Right lobe of liver (tissue), 6 donors: Measurements from ENCODE around the gene INPP4A. TPM values are rescaled to one million over a fixed set of nuclear protein-coding genes. Genes with fewer than 3 reads are reported as not detected.

Source experiments
- ATAC-seq, 4 donors: fragments of 200-7000 bp; cut with Tn5 transposase; one replicate each; pipeline ENCODE4 v1.9.1; 2020; ENCODE audit warnings: mild to moderate bottlenecking in 4 of 4, moderate library complexity in 4 of 4
- DNase-seq, 3 donors: peaks; one replicate each; pipeline ENCODE4 v3.0.0-alpha.2; 2020
- H3K27ac ChIP-seq, 3 donors: fragments of 200-600 bp; one replicate each; pipeline ENCODE4 v1.8.0; 2022
- H3K27me3 ChIP-seq, 2 donors: fragments of 200-600 bp; one replicate each; pipeline ENCODE4 v1.8.0; 2022
- H3K36me3 ChIP-seq, 4 donors: fragments of 200-600 bp; sonication (generic) in 1 of 4; one replicate each; pipeline versions ENCODE4 v1.5.1 to v1.8.0; 2017 to 2022; ENCODE audit warnings: control low read depth in 1 of 4
- H3K4me1 ChIP-seq, 4 donors: fragments of 200-600 bp; sonication (generic) in 1 of 4; one replicate each; pipeline versions ENCODE4 v1.5.1 to v1.8.0; 2017 to 2022; ENCODE audit warnings: control low read depth in 1 of 4
- H3K4me3 ChIP-seq, 3 donors: fragments of 200-600 bp; one replicate each; pipeline ENCODE4 v1.8.0; 2022
- H3K9me3 ChIP-seq, 4 donors: fragments of 200-600 bp; sonication (generic) in 1 of 4; one replicate each; pipeline versions ENCODE4 v1.5.1 to v1.8.0; 2017 to 2022; ENCODE audit warnings: control low read depth in 1 of 4
- POLR2A ChIP-seq: fragments of 450-650 bp; IDR thresholded peaks from one replicate; pipeline ENCODE4 v1.6.1; 2017; ENCODE audit warnings: antibody characterized with exemption, mild to moderate bottlenecking
- WGBS: methylation state at CpG from one replicate; pipeline ENCODE4 v1.1.6; 2018; ENCODE audit warnings: low coverage, low lambda C conversion rate; ENCODE audit not compliant: insufficient coverage; ENCODE audit errors: missing lambda C conversion rate; 5-methylcytosine and 5-hydroxymethylcytosine counted together
- intact Hi-C, 2 donors: fragments of 100-400 bp; cut with DNase I; formaldehyde crosslinking; loops; one replicate each; pipeline versions ENCODE4 v1.11.2 to v1.14.1; 2022
- total RNA-seq, 6 experiments: library from RNA; depleted of rRNA in 2 of 6; stranded (reverse); fragments of >200 nt in 2 of 6; fragmentation: NEBNext Ultra II Directional in 3 of 6; extraction: Animal tissue kit (Norgen Biotek cat#: 25700) in 3 of 6; gene quantifications; one replicate each; pipeline versions ENCODE4 v1.1.0 to v1.2.4, GENCODE V29; 2016 to 2023
- TF ChIP-seq, protein P1 (sequence below), 4 donors: fragments of 200-600 bp in 3 of 4; fragments of 450-650 bp in 1 of 4; IDR thresholded peaks; one replicate each; pipeline versions ENCODE4 v1.5.1 to v1.8.0; 2016 to 2022; ENCODE audit warnings: antibody characterized with exemption in 4 of 4, mild to moderate bottlenecking in 2 of 4
- donor health status: DM: no; HTN: yes; CAD: no.
- donor health status: DM: no; HTN: no; CAD: no.
- donor health status: DM: no; HTN: no; CAD: no.
- donor health status: DM: no; HTN: yes; CAD: no.
- donor health status: DM: no; HTN: yes; CAD: no.

INPP4A gene
- total RNA-seq, 6 experiments from 2014 or later = 6.5 to 10.4 (median 8.0) TPM

DNA sequence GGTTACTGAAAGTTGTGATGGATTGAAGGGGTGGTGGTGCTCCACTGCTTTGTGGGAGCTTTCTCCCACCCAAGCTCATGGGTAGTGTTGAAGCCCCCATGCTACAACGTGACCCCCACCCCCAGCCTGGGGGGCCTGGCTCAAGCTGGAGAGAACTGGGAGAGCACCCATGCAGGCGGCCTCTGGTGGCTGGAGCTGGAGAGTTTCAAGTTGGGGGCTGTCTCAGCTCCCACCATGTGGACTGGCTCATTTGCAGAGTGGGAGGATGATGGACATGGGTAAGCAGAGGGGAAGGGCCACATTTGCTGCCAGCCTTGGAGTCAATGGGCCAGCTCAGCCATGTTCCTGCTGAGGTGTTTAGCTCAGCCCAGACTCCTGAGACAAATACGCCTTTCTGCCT, 62.8 kb downstream of the INPP4A start:
- no peak for TF ChIP-seq POLR2A
- TF ChIP-seq, protein P1, sequence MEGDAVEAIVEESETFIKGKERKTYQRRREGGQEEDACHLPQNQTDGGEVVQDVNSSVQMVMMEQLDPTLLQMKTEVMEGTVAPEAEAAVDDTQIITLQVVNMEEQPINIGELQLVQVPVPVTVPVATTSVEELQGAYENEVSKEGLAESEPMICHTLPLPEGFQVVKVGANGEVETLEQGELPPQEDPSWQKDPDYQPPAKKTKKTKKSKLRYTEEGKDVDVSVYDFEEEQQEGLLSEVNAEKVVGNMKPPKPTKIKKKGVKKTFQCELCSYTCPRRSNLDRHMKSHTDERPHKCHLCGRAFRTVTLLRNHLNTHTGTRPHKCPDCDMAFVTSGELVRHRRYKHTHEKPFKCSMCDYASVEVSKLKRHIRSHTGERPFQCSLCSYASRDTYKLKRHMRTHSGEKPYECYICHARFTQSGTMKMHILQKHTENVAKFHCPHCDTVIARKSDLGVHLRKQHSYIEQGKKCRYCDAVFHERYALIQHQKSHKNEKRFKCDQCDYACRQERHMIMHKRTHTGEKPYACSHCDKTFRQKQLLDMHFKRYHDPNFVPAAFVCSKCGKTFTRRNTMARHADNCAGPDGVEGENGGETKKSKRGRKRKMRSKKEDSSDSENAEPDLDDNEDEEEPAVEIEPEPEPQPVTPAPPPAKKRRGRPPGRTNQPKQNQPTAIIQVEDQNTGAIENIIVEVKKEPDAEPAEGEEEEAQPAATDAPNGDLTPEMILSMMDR (IDR thresholded peaks at IDR 0.05) = no peak
- no peak for ATAC-seq

DNA sequence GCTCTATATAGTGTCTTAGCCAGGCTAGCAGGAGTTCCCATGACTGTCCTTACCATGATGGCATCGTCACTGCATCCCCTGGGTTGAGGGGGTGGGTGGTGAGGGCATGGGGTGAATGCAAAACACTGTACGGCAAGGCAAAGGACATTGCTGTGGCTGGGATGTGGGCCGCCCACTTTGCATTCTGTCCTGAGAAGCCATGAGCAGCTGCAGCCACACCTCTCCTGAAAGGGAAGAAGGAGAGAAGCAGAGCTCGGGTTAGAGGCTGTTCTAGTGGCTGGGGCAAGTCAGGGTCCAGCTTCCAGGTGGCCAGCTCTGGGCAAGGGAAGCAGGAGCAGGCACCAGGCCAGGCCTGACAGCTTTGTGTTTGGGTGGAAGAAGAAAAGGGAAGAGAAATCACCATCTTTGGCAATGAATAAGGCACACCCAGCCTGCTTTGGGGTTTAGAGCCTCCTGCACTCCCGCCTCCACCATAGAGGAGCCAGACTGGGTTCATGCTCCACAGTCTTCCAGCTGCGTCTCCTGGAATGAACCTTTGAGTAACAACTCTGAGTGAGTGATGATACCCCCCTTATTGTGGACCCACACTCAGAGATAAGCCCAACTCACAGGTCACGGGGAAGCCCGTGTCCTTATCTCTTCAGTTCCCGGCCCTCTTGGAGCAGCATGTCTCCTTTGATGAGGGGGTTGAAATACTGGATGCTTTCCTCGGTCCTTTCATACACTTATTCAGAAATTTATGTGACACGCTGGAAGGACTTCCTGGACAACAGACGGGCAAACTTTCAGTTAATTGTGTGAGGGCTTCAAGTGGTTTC, 63.4 kb downstream of the INPP4A start:
- no peaks in the 10 kb centered on the region for H3K9me3 ChIP-seq
- H3K27ac ChIP-seq = peak overlapping the region in 2 of 3 donors; percentile 55 to 64
- H3K27me3 ChIP-seq = no peaks in the 10 kb centered on the region
- H3K36me3 ChIP-seq = no peaks in the 10 kb centered on the region
- DNase-seq (peak in 2 of 3 donors; percentile 57 to 70), ATAC-seq (peak; percentile 19 to 56 (median 42))
- 47% methylated on average over 5 of the region's 12 CpGs for WGBS
- TF ChIP-seq, protein P1 (IDR thresholded peaks at IDR 0.05) = no peak
- TF ChIP-seq POLR2A = no peak
- intact Hi-C loops = no loop called here
- no peak overlapping the region for H3K4me3 ChIP-seq
- peaks cover 0 to 20% (median 6%) of the 10 kb centered on the region in 4 donors for H3K4me1 ChIP-seq

More for the DNA sequence above, 62.8 kb downstream of the INPP4A start:
- Histone ChIP-seq H3K27me3 (no peaks in the 10 kb centered on the region), H3K9me3 (no peaks in the 10 kb centered on the region), H3K36me3 (no peaks in the 10 kb centered on the region), H3K27ac (peak overlapping the region in 1 of 3 donors; percentile 55), H3K4me1 (peaks cover 0 to 20% (median 6%) of the 10 kb centered on the region in 4 donors), H3K4me3 (no peak overlapping the region)
- DNase-seq = no peak
- intact Hi-C loops = no loop called here
- WGBS = 70% methylated on average over 2 of the region's 3 CpGs

DNA sequence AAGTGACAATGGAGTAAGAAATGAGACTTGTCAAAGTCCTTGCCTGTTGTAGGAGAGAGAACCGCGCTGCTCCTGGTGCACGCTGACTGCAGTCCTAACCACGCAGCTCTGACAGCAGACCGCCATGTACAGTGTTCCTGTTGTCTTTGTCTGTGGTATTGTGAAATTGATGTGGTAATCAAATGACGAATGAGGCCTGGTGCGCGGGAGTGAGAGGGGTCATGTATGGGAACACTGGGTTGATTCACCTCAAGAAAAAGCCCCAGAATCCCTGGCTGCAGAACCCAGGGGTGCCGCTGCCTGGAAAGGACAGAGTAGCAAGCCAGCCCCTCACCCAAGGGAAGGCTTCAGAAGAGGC, 64.0 kb downstream of the INPP4A start:
- Histone ChIP-seq H3K4me3 (no peak overlapping the region), H3K9me3 (no peaks in the 10 kb centered on the region), H3K36me3 (no peaks in the 10 kb centered on the region), H3K27me3 (no peaks in the 10 kb centered on the region), H3K27ac (peak overlapping the region in 2 of 3 donors; percentile 55 to 64), H3K4me1 (peaks cover 0 to 20% (median 6%) of the 10 kb centered on the region in 4 donors)
- intact Hi-C loops = no loop called here
- DNase-seq = peak in 2 of 3 donors; percentile 65 to 66
- WGBS = 70% methylated on average over 6 of the region's 9 CpGs
- peak; percentile 48 for TF ChIP-seq POLR2A
- TF ChIP-seq, protein P1 (IDR thresholded peaks at IDR 0.05) = no peak
- peak; percentile 53 to 78 (median 61) for ATAC-seq

DNA sequence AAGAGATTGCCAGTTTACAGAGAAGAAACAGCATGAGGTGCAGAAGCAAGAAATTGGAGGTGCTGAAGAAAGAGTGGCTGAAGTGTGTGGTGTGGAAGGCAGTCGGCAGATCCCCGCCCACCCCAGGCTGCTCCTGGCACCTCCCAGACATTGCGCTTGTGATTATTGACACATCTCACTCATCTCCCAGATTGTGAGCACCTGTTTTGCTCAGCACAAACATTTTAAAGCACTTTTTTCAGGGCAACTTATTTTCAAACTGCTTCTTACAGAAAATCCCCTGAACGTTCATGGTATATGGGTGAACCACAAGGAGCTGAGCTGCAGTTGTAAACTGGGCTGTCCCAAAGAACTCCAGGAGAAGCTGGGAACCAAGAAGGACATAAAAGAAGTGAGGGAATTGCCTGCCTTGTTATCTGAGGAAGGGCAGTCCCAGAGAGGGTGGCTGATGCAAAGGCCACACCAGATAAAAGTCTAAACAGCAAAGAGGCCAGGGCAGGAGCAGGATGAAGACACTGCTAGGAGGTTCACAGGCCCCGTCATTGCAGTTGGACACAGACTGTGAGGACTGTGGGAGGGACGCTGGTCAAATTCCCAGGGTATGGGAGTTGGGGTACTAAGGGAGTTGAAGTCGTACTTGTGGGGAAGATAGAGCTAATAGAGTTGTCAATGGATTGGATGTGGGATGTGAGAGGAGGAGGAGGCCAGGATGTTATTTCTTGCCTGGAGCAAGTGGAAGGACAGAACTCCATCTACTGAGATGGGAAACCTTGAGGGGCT, 65.1 kb downstream of the INPP4A start:
- TF ChIP-seq, protein P1 (IDR thresholded peaks at IDR 0.05) = no peak
- TF ChIP-seq POLR2A = no peak
- H3K4me1 ChIP-seq = peaks cover 0 to 10% (median 1%) of the 10 kb centered on the region in 4 donors
- ATAC-seq (no peak), DNase-seq (no peak)
- H3K27ac ChIP-seq = peak overlapping the region in 1 of 3 donors; percentile 63
- H3K27me3 ChIP-seq = no peaks in the 10 kb centered on the region
- 77% methylated on average over 6 of the region's 7 CpGs for WGBS
- no peaks in the 10 kb centered on the region for H3K36me3 ChIP-seq
- no peak overlapping the region for H3K4me3 ChIP-seq
- H3K9me3 ChIP-seq = no peaks in the 10 kb centered on the region
- intact Hi-C loops = no loop called here
